Gastrocnemius medialis (tissue), 4 donors: Measurements from ENCODE around the gene KCNA5. TPM values are rescaled to one million over a fixed set of nuclear protein-coding genes. Genes with fewer than 3 reads are reported as not detected.

Experiments used
- ATAC-seq, 2 donors: fragments of 150-250 bp; one replicate each; pipeline ENCODE4 v1.9.1; 2016
- DNase-seq, 2 donors: peaks; one replicate each; pipeline ENCODE4 v3.0.0-alpha.2; 2019
- H3K27ac ChIP-seq, 4 donors: fragments of 200-600 bp; sonication (generic); 1 replicate in 1 of 4; 2 replicates in 3 of 4; pipeline ENCODE4 v1.5.1; 2016 to 2018; ENCODE audit warnings: mild to moderate bottlenecking in 2 of 4, moderate library complexity in 1 of 4
- H3K27me3 ChIP-seq, 3 donors: fragments of 200-600 bp; sonication (generic) in 2 of 3; 1 replicate in 1 of 3; 2 replicates in 2 of 3; pipeline versions ENCODE4 v1.5.1 to v1.6.0; 2016 to 2019; ENCODE audit warnings: mild to moderate bottlenecking in 1 of 3, moderate library complexity in 1 of 3
- H3K36me3 ChIP-seq, 2 donors: fragments of 200-600 bp; sonication (generic) in 1 of 2; one replicate each; pipeline ENCODE4 v1.5.1; 2017 to 2018
- H3K4me1 ChIP-seq, 2 donors: fragments of 200-600 bp; sonication (generic) in 1 of 2; one replicate each; pipeline ENCODE4 v1.5.1; 2016 to 2017; ENCODE audit warnings: mild to moderate bottlenecking in 2 of 2
- H3K4me3 ChIP-seq, 4 donors: fragments of 200-600 bp; sonication (generic) in 3 of 4; 1 replicate in 1 of 4; 2 replicates in 3 of 4; pipeline ENCODE4 v1.5.1; 2016 to 2019; ENCODE audit warnings: mild to moderate bottlenecking in 2 of 4
- H3K9me3 ChIP-seq, 3 donors: fragments of 200-600 bp; sonication (generic) in 2 of 3; 1 replicate in 1 of 3; 2 replicates in 2 of 3; pipeline ENCODE4 v1.5.1; 2016 to 2019
- POLR2A ChIP-seq, 2 donors: fragments of 450-650 bp; IDR thresholded peaks; one replicate each; pipeline ENCODE4 v1.6.1; 2017; ENCODE audit warnings: antibody characterized with exemption in 2 of 2, mild to moderate bottlenecking in 2 of 2, moderate library complexity in 2 of 2
- in situ Hi-C, 4 donors: fragments of 200-750 bp; cut with MboI; loops; one replicate each; pipeline versions ENCODE4 v1.15.0 to v1.8.0; 2017; ENCODE audit warnings: low sequenced_read_pairs in 4 of 4
- intact Hi-C: fragments of 100-400 bp; cut with DNase I; formaldehyde crosslinking; loops from one replicate; pipeline ENCODE4 v1.15.1; 2023; ENCODE audit warnings: low total_unique reads
- total RNA-seq, 4 donors: library from RNA; depleted of rRNA; stranded (reverse); fragments of >200 nt; gene quantifications; one replicate each; pipeline versions ENCODE4 v1.1.0 to v1.2.3, GENCODE V29; 2016
- TF ChIP-seq, protein P1 (sequence below), 5 experiments: fragments of 450-650 bp in 3 of 5; fragments of 200-600 bp in 2 of 5; sonication (generic) in 2 of 5; IDR thresholded peaks in 4 of 5; conservative IDR thresholded peaks in 1 of 5; 1 replicate in 4 of 5; 2 replicates in 1 of 5; pipeline ENCODE4 v1.5.1; 2016 to 2019; ENCODE audit warnings: antibody characterized with exemption in 5 of 5, mild to moderate bottlenecking in 3 of 5, moderate library complexity in 3 of 5

Gene KCNA5
- total RNA-seq, 4 donors from 2014 or later, result 0.52 to 3.2 (median 0.84) TPM

DNA sequence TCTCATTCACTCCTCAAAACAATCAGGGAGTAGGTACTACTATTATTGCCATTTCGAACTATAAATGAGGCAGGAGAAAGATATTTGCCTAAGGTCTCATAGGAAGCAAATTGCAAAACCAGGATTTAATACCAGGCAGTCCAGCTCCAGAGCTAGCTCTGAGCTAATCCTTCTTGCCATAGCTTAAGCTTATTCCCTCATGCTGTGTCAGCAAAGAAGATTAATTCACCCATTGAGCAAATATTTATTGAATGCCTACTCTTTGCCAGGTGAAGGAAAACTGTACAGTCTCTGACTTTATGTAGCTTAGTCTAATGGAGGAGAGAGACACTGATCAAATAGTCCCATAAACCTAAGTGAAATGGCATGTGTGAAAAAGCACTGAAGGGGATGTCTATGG is 19.5 kb downstream of the KCNA5 start:
- Histone ChIP-seq H3K27me3 (no peaks in the 10 kb centered on the region), H3K9me3 (no peaks in the 10 kb centered on the region), H3K4me1 (no peaks in the 10 kb centered on the region), H3K4me3 (no peak overlapping the region), H3K36me3 (no peaks in the 10 kb centered on the region), H3K27ac (no peak overlapping the region)
- ATAC-seq, result no peak
- in situ Hi-C loops (no loop called here), intact Hi-C loops (no loop called here)
- no peak for TF ChIP-seq POLR2A (IDR thresholded peaks at IDR 0.05)
- TF ChIP-seq, protein P1, sequence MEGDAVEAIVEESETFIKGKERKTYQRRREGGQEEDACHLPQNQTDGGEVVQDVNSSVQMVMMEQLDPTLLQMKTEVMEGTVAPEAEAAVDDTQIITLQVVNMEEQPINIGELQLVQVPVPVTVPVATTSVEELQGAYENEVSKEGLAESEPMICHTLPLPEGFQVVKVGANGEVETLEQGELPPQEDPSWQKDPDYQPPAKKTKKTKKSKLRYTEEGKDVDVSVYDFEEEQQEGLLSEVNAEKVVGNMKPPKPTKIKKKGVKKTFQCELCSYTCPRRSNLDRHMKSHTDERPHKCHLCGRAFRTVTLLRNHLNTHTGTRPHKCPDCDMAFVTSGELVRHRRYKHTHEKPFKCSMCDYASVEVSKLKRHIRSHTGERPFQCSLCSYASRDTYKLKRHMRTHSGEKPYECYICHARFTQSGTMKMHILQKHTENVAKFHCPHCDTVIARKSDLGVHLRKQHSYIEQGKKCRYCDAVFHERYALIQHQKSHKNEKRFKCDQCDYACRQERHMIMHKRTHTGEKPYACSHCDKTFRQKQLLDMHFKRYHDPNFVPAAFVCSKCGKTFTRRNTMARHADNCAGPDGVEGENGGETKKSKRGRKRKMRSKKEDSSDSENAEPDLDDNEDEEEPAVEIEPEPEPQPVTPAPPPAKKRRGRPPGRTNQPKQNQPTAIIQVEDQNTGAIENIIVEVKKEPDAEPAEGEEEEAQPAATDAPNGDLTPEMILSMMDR (IDR thresholded peaks at IDR 0.05 in 4 of 5, conservative IDR thresholded peaks at IDR 0.05 in 1 of 5), result no peak
- no peak for DNase-seq

DNA sequence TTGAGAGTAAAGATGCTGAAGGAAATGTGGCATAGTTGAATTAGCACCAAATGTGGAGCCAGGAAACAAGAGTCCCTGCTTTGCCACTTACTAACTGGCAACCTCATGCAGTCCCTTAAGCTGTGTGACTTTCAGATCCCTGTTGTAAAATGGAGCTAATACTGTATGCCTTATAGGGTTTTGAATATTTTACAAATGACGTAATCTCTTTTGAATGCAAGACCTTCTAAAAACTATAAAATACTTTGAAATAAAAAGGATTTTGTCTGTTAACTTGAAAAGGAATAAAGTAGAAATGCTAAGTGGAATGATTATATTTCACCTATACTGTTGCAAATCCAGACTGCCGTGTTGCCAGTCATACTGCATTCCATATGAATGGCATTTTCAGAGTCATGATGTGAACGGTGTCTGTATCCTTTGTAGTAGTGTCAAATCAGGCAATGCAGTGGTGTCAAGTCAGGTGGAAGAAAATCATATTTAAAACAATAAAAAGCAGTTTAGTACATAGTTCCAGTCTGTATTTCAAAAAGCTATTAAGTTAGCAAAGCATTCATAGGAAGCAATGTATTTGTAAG is 21.3 kb downstream of the KCNA5 start:
- Histone ChIP-seq H3K27ac (no peak overlapping the region), H3K4me1 (no peaks in the 10 kb centered on the region), H3K36me3 (no peaks in the 10 kb centered on the region), H3K27me3 (no peaks in the 10 kb centered on the region), H3K4me3 (no peak overlapping the region), H3K9me3 (no peaks in the 10 kb centered on the region)
- ATAC-seq (no peak), DNase-seq (no peak)
- intact Hi-C loops, result no loop called here
- in situ Hi-C loops, result no loop called here
- TF ChIP-seq POLR2A (IDR thresholded peaks at IDR 0.05), result no peak
- TF ChIP-seq, protein P1 (IDR thresholded peaks at IDR 0.05 in 4 of 5, conservative IDR thresholded peaks at IDR 0.05 in 1 of 5), result no peak

DNA sequence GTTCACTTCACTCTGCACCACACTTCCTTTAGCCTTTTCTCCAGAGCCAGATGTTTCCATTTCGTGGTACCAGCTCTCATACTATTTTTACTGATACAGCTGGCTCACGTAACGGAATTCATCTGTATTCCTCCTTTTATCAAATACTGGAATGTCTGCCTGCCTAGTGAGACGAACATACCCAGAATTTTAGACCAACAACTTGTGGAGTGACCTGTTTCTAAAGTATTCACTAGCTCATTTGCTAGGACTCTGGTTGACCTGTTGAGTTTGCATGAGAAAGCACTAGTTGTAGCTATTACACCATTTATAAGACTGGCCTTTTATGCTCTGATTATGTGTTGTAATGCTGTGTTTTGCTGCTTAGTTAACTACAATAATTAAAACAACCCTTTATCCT is 22.6 kb downstream of the KCNA5 start:
- no peaks in the 10 kb centered on the region for H3K36me3 ChIP-seq
- in situ Hi-C loops, result no loop called here
- no peak for ATAC-seq
- TF ChIP-seq, protein P1 (IDR thresholded peaks at IDR 0.05 in 4 of 5, conservative IDR thresholded peaks at IDR 0.05 in 1 of 5), result no peak
- TF ChIP-seq POLR2A (IDR thresholded peaks at IDR 0.05), result no peak
- no peaks in the 10 kb centered on the region for H3K27me3 ChIP-seq
- no peak for DNase-seq
- intact Hi-C loops, result no loop called here
- no peaks in the 10 kb centered on the region for H3K4me1 ChIP-seq
- no peaks in the 10 kb centered on the region for H3K9me3 ChIP-seq
- no peak overlapping the region for H3K4me3 ChIP-seq
- no peak overlapping the region for H3K27ac ChIP-seq

DNA sequence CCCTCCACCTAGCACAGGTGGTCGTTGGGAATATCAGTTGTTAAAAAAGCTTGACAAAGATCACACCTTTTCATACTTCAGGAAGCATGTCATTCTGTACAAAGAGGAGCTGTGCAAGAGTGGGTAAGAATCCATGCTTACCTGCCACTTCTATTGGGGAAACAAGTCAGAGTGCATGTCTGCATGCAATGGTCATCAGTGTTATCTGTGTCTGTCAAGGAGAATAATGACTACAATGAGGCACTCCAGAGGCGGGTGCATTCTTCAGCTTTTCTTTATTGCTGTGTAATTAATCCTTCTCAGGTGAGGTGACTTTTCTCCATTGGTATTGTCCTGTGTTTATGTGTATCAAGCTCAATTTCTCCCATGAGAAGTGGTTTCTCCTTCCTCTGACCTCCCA is 24.4 kb downstream of the KCNA5 start:
- Histone ChIP-seq H3K4me3 (no peak overlapping the region), H3K36me3 (no peaks in the 10 kb centered on the region), H3K4me1 (no peaks in the 10 kb centered on the region), H3K9me3 (no peaks in the 10 kb centered on the region), H3K27me3 (no peaks in the 10 kb centered on the region), H3K27ac (no peak overlapping the region)
- TF ChIP-seq, protein P1 (IDR thresholded peaks at IDR 0.05 in 4 of 5, conservative IDR thresholded peaks at IDR 0.05 in 1 of 5), result no peak
- no peak for TF ChIP-seq POLR2A (IDR thresholded peaks at IDR 0.05)
- in situ Hi-C loops, result no loop called here
- ATAC-seq (no peak), DNase-seq (no peak)
- intact Hi-C loops, result no loop called here

GRCh38 chr12:5068619-5069018 is 24.9 kb downstream of the KCNA5 start:
- H3K9me3 ChIP-seq, result no peaks in the 10 kb centered on the region
- intact Hi-C loops (no loop called here), in situ Hi-C loops (no loop called here)
- TF ChIP-seq POLR2A (IDR thresholded peaks at IDR 0.05), result no peak
- TF ChIP-seq, protein P1 (IDR thresholded peaks at IDR 0.05 in 4 of 5, conservative IDR thresholded peaks at IDR 0.05 in 1 of 5), result no peak
- H3K4me3 ChIP-seq, result no peak overlapping the region
- no peak for DNase-seq
- H3K27ac ChIP-seq, result no peak overlapping the region
- no peak for ATAC-seq
- no peaks in the 10 kb centered on the region for H3K36me3 ChIP-seq
- H3K27me3 ChIP-seq, result no peaks in the 10 kb centered on the region
- no peaks in the 10 kb centered on the region for H3K4me1 ChIP-seq
